Measurements from ENCODE around the gene IPCEF1.

- TF ChIP-seq CTCF (IDR thresholded peaks at IDR 0.05) (no peak), POLR2A (IDR thresholded peaks at IDR 0.05) (no peak)
These were observed 126.8 kb downstream of the IPCEF1 start for GRCh38 chr6:154229786-154230185.
